SK-N-SH (cell line): ENCODE data around the gene GLDC. TPM values are rescaled to one million over a fixed set of nuclear protein-coding genes. Genes with fewer than 3 reads are reported as not detected.

Source experiments
- CTCF ChIA-PET: fragments of 300-600, 350-600 bp; formaldehyde crosslinking; extraction: SDS; loops from one replicate; lab custom pipeline; 2021; lab: Yijun Ruan, JAX
- POLR2A ChIA-PET: fragments of 350-600 bp; sonication (Branson Sonifier 250); formaldehyde crosslinking; extraction: SDS; loops from one replicate; lab custom pipeline; 2020; ENCODE audit warnings: antibody characterized with exemption, inconsistent platforms; lab: Yijun Ruan, JAX
- DNase-seq: peaks from one replicate; pipeline ENCODE4 v3.0.0; 2012
- H2AFZ ChIP-seq: fragments of 200-600 bp; sonication (generic); 2 replicates; pipeline ENCODE4 v1.8.1; 2016; ENCODE audit warnings: antibody characterized with exemption, mild to moderate bottlenecking, low read depth
- H3F3A ChIP-seq: fragments of 200-600 bp; sonication (generic); replicated peaks from 2 replicates; pipeline ENCODE3; 2016; ENCODE audit warnings: antibody characterized with exemption, mild to moderate bottlenecking; ENCODE audit not compliant: insufficient read depth
- H3K27ac ChIP-seq, 2 experiments: fragments of 200-500 bp in 1 of 2; fragments of 200-600 bp in 1 of 2; sonication (Bioruptor generic) in 1 of 2; sonication (generic), shearing (Covaris generic) in 1 of 2; 2 replicates each; pipeline versions ENCODE4 v1.5.1 to v1.6.1; 2014 to 2016; ENCODE audit warnings: low read depth in 2 of 2, inconsistent platforms in 1 of 2, low read length in 1 of 2, mild to moderate bottlenecking in 1 of 2, mixed read lengths in 1 of 2
- H3K27me3 ChIP-seq: fragments of 200-600 bp; sonication (generic), shearing (Covaris generic); 2 replicates; pipeline ENCODE4 v1.6.1; 2016; ENCODE audit warnings: mixed run types; ENCODE audit not compliant: insufficient read depth
- H3K36me3 ChIP-seq, 2 experiments: fragments of 200-500 bp in 1 of 2; fragments of 200-600 bp in 1 of 2; sonication (Bioruptor generic) in 1 of 2; sonication (generic) in 1 of 2; replicated peaks in 1 of 2; 2 replicates each; pipeline versions ENCODE3 to v1.5.1; 2014 to 2016; ENCODE audit warnings: low read length in 1 of 2, mild to moderate bottlenecking in 1 of 2; ENCODE audit not compliant: insufficient read depth in 2 of 2, control insufficient read depth in 1 of 2
- H3K4me1 ChIP-seq, 2 experiments: fragments of 200-500 bp in 1 of 2; fragments of 200-600 bp in 1 of 2; sonication (Bioruptor generic) in 1 of 2; sonication (generic), shearing (Covaris generic) in 1 of 2; 2 replicates each; pipeline versions ENCODE4 v1.5.1 to v1.6.1; 2014 to 2016; ENCODE audit warnings: low read depth in 1 of 2, low read length in 1 of 2, mixed run types in 1 of 2; ENCODE audit not compliant: insufficient read depth in 2 of 2, control insufficient read depth in 1 of 2
- H3K4me2 ChIP-seq: fragments of 200-600 bp; sonication (generic), shearing (Covaris generic); 2 replicates; pipeline ENCODE4 v1.6.1; 2017; ENCODE audit warnings: mixed run types
- H3K4me3 ChIP-seq, 2 experiments: fragments of 200-500 bp in 1 of 2; fragments of 200-600 bp in 1 of 2; sonication (Bioruptor generic) in 1 of 2; sonication (generic), shearing (Covaris generic) in 1 of 2; 2 replicates each; pipeline versions ENCODE4 v1.5.1 to v1.8.1; 2014 to 2016; ENCODE audit warnings: low read depth in 2 of 2, inconsistent platforms in 1 of 2, low read length in 1 of 2, mild to moderate bottlenecking in 1 of 2, mixed read lengths in 1 of 2, moderate library complexity in 1 of 2
- H3K79me2 ChIP-seq: fragments of 200-600 bp; sonication (generic); 2 replicates; pipeline ENCODE4 v1.8.1; 2017; ENCODE audit warnings: mild to moderate bottlenecking; ENCODE audit not compliant: insufficient read depth
- H3K9ac ChIP-seq: fragments of 200-600 bp; sonication (generic); 2 replicates; pipeline ENCODE4 v1.6.1; 2017; ENCODE audit warnings: mixed run types
- H3K9me2 ChIP-seq: fragments of 200-600 bp; sonication (generic); 2 replicates; pipeline ENCODE4 v1.6.1; 2017; ENCODE audit warnings: mixed run types
- H3K9me3 ChIP-seq: fragments of 200-600 bp; sonication (generic); 2 replicates; pipeline ENCODE4 v1.6.1; 2017; ENCODE audit warnings: mixed run types, mild to moderate bottlenecking, moderate library complexity
- H4K20me1 ChIP-seq: fragments of 200-600 bp; sonication (generic); 2 replicates; pipeline ENCODE4 v1.6.1; 2017; ENCODE audit warnings: mild to moderate bottlenecking, mixed run types; ENCODE audit not compliant: insufficient read depth
- CHD2 ChIP-seq: fragments of 150-350 bp; IDR thresholded peaks from 2 replicates; pipeline ENCODE4 v1.6.1; 2018; ENCODE audit warnings: low read length; ENCODE audit not compliant: partially characterized antibody
- ELF1 ChIP-seq: IDR thresholded peaks from 2 replicates; pipeline ENCODE4 v1.4.0; 2012
- EZH2phosphoT487 ChIP-seq: fragments of 200-600 bp; sonication (generic); IDR thresholded peaks from 2 replicates; pipeline ENCODE4 v1.6.1; 2017; ENCODE audit warnings: low read depth, mixed run types, mild to moderate bottlenecking, antibody characterized with exemption, moderate library complexity, borderline replicate concordance
- FOSL2 ChIP-seq: IDR thresholded peaks from 2 replicates; pipeline ENCODE4 v1.4.0; 2012; ENCODE audit warnings: low read depth, mild to moderate bottlenecking, moderate library complexity, borderline replicate concordance
- FOXM1 ChIP-seq: IDR thresholded peaks from 2 replicates; pipeline ENCODE4 v1.4.0; 2012; ENCODE audit warnings: low read depth, mild to moderate bottlenecking
- JUND ChIP-seq: IDR thresholded peaks from 2 replicates; pipeline ENCODE4 v1.4.0; 2012
- MAX ChIP-seq: IDR thresholded peaks from 2 replicates; pipeline ENCODE4 v1.4.0; 2012; ENCODE audit warnings: low read depth
- NRF1 ChIP-seq: IDR thresholded peaks from 2 replicates; pipeline ENCODE4 v1.6.1; 2012; ENCODE audit warnings: low read depth, mild to moderate bottlenecking, low read length
- RFX5 ChIP-seq: IDR thresholded peaks from 2 replicates; pipeline ENCODE4 v1.6.1; 2012; ENCODE audit warnings: mild to moderate bottlenecking, improper control_type of control experiment, low read length
- RXRA ChIP-seq: IDR thresholded peaks from 2 replicates; pipeline ENCODE4 v1.4.0; 2012; ENCODE audit warnings: low read depth, mild to moderate bottlenecking, borderline replicate concordance
- SIN3A ChIP-seq: IDR thresholded peaks from 2 replicates; pipeline ENCODE4 v1.6.1; 2012; ENCODE audit warnings: low read depth, mild to moderate bottlenecking, low read length, moderate library complexity, borderline replicate concordance
- SMC3 ChIP-seq: IDR thresholded peaks from 2 replicates; pipeline ENCODE4 v1.6.1; 2012; ENCODE audit warnings: low read depth, low read length, improper control_type of control experiment
- TEAD4 ChIP-seq: IDR thresholded peaks from 2 replicates; pipeline ENCODE4 v1.4.0; 2012; ENCODE audit warnings: mild to moderate bottlenecking, borderline replicate concordance; ENCODE audit not compliant: insufficient read depth
- USF2 ChIP-seq: fragments of 150-350 bp; IDR thresholded peaks from 2 replicates; pipeline ENCODE4 v1.6.1; 2017; ENCODE audit warnings: antibody characterized with exemption, low read length, low read depth, borderline replicate concordance
- YY1 ChIP-seq: IDR thresholded peaks from 2 replicates; pipeline ENCODE4 v1.4.0; 2012; ENCODE audit warnings: low read depth, mild to moderate bottlenecking
- ZBTB33 ChIP-seq: IDR thresholded peaks from 2 replicates; pipeline ENCODE4 v1.4.0; 2012; ENCODE audit warnings: low read depth, borderline replicate concordance
- WGBS: methylation state at CpG from one replicate; pipeline ENCODE4 v1.1.6; 2017; ENCODE audit warnings: low lambda C conversion rate; 5-methylcytosine and 5-hydroxymethylcytosine counted together
- polyA plus RNA-seq, 3 experiments: library from polyadenylated mRNA; depleted of rRNA; stranded (reverse); fragments of >200 nt; gene quantifications; 2 replicates each; pipeline ENCODE4 v1.2.3, GENCODE V29; 2012

Gene GLDC
- polyA plus RNA-seq, 1 of the 3 experiments (the other 2 are of a cell fraction) = 4.1 TPM

GRCh38 chr9:6600006-6600405 is 45.5 kb downstream of the GLDC start:
- Histone ChIP-seq H3K9me2 (no peaks in the 10 kb centered on the region), H3K9ac (no peak overlapping the region), H2AFZ (no peak overlapping the region), H3K27me3 (no peaks in the 10 kb centered on the region), H3K4me1 (no peaks in the 10 kb centered on the region), H3K4me2 (no peak overlapping the region), H3K27ac (no peak overlapping the region), H4K20me1 (no peaks in the 10 kb centered on the region), H3K79me2 (no peaks in the 10 kb centered on the region), H3F3A (no peaks in the 10 kb centered on the region), H3K36me3 (no peaks in the 10 kb centered on the region), H3K9me3 (no peaks in the 10 kb centered on the region), H3K4me3 (no peak overlapping the region)
- no peak for DNase-seq
- no peak for TF ChIP-seq ELF1
- TF ChIP-seq USF2 = no peak
- TF ChIP-seq TEAD4 = no peak
- no peak for TF ChIP-seq SMC3
- no peak for TF ChIP-seq FOXM1
- TF ChIP-seq CHD2 = no peak
- no peak for TF ChIP-seq EZH2phosphoT487
- TF ChIP-seq NRF1 = no peak
- TF ChIP-seq RFX5 = no peak
- WGBS = 97% methylated on average over 5 of the region's 5 CpGs
- ChIA-PET POLR2A (interaction anchor here (0.6 kb wide), 1 partner anchor 140 kb away, joined by 4 read pairs; no protein-coding TSS in a partner anchor), CTCF (interaction anchor here (1.2 to 2.7 kb wide), 2 partner anchors 15 to 67 kb away, joined by 3 to 15 read pairs; no protein-coding TSS in a partner anchor)

GRCh38 chr9:6598249-6598725 is 47.2 kb downstream of the GLDC start:
- DNase-seq = no peak
- Histone ChIP-seq H3K9me3 (no peaks in the 10 kb centered on the region), H3K9me2 (no peaks in the 10 kb centered on the region), H2AFZ (no peak overlapping the region), H3K9ac (no peak overlapping the region), H3K4me1 (no peaks in the 10 kb centered on the region), H4K20me1 (no peaks in the 10 kb centered on the region), H3K27me3 (no peaks in the 10 kb centered on the region), H3F3A (no peaks in the 10 kb centered on the region), H3K4me3 (no peak overlapping the region), H3K27ac (no peak overlapping the region), H3K4me2 (no peak overlapping the region), H3K36me3 (no peaks in the 10 kb centered on the region), H3K79me2 (no peaks in the 10 kb centered on the region)
- ChIA-PET POLR2A (no interaction called here), CTCF (interaction anchor here (1.2 to 2.7 kb wide), 4 partner anchors 13 to 69 kb away, joined by 3 to 15 read pairs (median 7); no protein-coding TSS in a partner anchor)
- TF ChIP-seq MAX (no peak), FOSL2 (no peak), YY1 (no peak), RXRA (no peak), EZH2phosphoT487 (no peak), ELF1 (no peak), ZBTB33 (no peak), CHD2 (no peak), SIN3A (no peak), RFX5 (no peak), JUND (no peak), NRF1 (no peak)
- 91% methylated on average over 4 of the region's 4 CpGs for WGBS
